A673 (cell line): ENCODE results near the gene EXD3. TPM values are rescaled to one million over a fixed set of nuclear protein-coding genes. Genes with fewer than 3 reads are reported as not detected.

Experiments
- BruUV-seq: library from RNA; stranded (reverse); fragments of 400-500 nt; replicated peaks from 2 replicates; lab custom pipeline; 2021; lab: Mats Ljungman, UMichigan
- CTCF ChIA-PET: fragments of 300-600 bp; sonication (Branson Sonifier 250); formaldehyde crosslinking; loops from one replicate; lab custom pipeline; 2022; ENCODE audit warnings: antibody characterized with exemption; lab: Charles Lee
- POLR2A ChIA-PET: fragments of 300-600 bp; sonication (Branson Sonifier 250); formaldehyde crosslinking; loops from one replicate; lab custom pipeline; 2022; ENCODE audit warnings: antibody characterized with exemption; ENCODE audit not compliant: low non-redundant PET; lab: Charles Lee
- DNase-seq: peaks from one replicate; pipeline ENCODE4 v3.0.0-alpha.2; 2015; ENCODE audit warnings: low spot score
- H3K27ac ChIP-seq: fragments of 200-600 bp; sonication (generic); 2 replicates; pipeline ENCODE4 v1.5.1; 2016; ENCODE audit warnings: mixed run types, low read depth, mild to moderate bottlenecking, mixed read lengths, antibody characterized with exemption, low read length; ENCODE audit not compliant: poor library complexity, severe bottlenecking
- H3K27me3 ChIP-seq: fragments of 200-600 bp; sonication (generic); replicated peaks from 2 replicates; pipeline ENCODE4 v1.6.1; 2017; ENCODE audit warnings: mixed run types, low read depth, mild to moderate bottlenecking, mixed read lengths, antibody characterized with exemption, low read length; ENCODE audit not compliant: insufficient read depth, poor library complexity
- H3K36me3 ChIP-seq: fragments of 200-600 bp; sonication (generic); 2 replicates; pipeline ENCODE4 v1.6.1; 2016; ENCODE audit warnings: mixed run types, mild to moderate bottlenecking, mixed read lengths, antibody characterized with exemption, low read length; ENCODE audit not compliant: insufficient read depth, poor library complexity, severe bottlenecking
- H3K4me1 ChIP-seq: fragments of 200-600 bp; sonication (generic); 2 replicates; pipeline ENCODE4 v1.6.1; 2017; ENCODE audit warnings: mixed run types, mild to moderate bottlenecking, mixed read lengths, antibody characterized with exemption, low read length; ENCODE audit not compliant: insufficient read depth, poor library complexity, severe bottlenecking
- H3K4me3 ChIP-seq: fragments of 200-600 bp; sonication (generic); 2 replicates; pipeline ENCODE4 v1.5.1; 2016; ENCODE audit warnings: low read depth, mixed run types, mild to moderate bottlenecking, mixed read lengths, low read length; ENCODE audit not compliant: poor library complexity, severe bottlenecking
- H3K9me3 ChIP-seq: fragments of 200-600 bp; sonication (generic); 2 replicates; pipeline ENCODE4 v1.6.1; 2016; ENCODE audit warnings: mixed run types, low read depth, mild to moderate bottlenecking, mixed read lengths, antibody characterized with exemption, low read length; ENCODE audit not compliant: poor library complexity, severe bottlenecking
- EZH2 ChIP-seq: fragments of 200-600 bp; sonication (generic); IDR thresholded peaks from 2 replicates; pipeline ENCODE4 v1.6.1; 2017; ENCODE audit warnings: borderline replicate concordance, low read depth, mild to moderate bottlenecking, mixed read lengths, antibody characterized with exemption, low read length; ENCODE audit not compliant: poor library complexity, severe bottlenecking
- intact Hi-C: fragments of 100-400 bp; cut with micrococcal nuclease; formaldehyde crosslinking; loops from one replicate; pipeline ENCODE4 v1.10.0; 2022; ENCODE audit not compliant: unreplicated experiment
- total RNA-seq: library from RNA; stranded (reverse); gene quantifications from 2 replicates; pipeline ENCODE4 v1.2.3, GENCODE V29; 2021
- TF ChIP-seq, protein P1 (sequence below): fragments of 300-800, 200-600 bp; sonication (generic); conservative IDR thresholded peaks from 2 replicates; pipeline ENCODE4 v1.5.1; 2017; ENCODE audit warnings: low read depth, mild to moderate bottlenecking, antibody characterized with exemption, low read length, moderate library complexity, mixed read lengths

EXD3 gene
- total RNA-seq, 1 experiment from 2014 or later = 6.3 TPM

DNA sequence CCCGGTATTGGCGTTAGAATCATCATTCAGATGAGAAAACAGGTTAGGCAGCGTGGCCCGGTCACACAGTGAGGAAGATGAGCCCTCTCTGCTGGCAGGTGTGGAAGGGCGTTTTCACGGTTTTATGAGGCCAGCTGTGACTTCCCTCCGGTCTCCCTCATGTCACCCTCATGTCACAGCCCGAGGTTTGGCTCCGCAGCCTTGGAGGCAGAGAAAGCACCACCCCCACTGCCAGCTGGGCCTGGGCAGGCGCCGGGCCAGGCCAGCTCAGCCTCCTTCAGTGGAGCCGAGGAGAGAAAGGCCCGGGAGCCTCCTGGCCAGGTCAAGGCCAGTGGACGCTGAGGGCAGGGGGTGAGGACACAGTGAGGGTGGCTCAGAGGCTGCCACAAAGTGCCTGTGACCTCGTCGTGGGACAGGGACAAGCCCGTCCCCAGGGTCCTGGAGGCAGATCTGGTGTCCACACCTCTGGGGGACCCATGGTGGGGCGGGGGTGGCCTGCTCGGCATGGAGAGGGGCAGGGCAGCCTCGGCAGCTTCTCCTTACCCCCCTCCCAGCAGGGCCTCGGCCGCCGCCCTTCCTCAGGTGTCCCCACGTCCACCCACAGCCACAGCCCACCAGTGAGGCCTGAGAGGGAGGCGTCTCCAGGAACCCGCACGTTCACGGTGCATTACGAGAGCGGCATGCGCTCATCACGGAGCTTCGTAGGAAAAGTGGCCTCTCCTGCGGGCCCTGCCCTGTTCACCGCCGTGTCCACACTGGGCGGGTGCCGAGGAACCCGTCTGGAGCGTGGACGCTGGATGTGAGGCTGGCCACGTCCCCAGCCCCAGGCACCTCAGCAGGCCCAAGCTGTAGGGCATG is 32.2 kb downstream of the EXD3 start:
- ChIA-PET CTCF (no interaction called here), POLR2A (no interaction called here)
- Histone ChIP-seq H3K4me3 (no peak overlapping the region), H3K9me3 (no peaks in the 10 kb centered on the region), H3K27me3 (no peaks in the 10 kb centered on the region), H3K36me3 (no peaks in the 10 kb centered on the region), H3K27ac (no peak overlapping the region), H3K4me1 (no peaks in the 10 kb centered on the region)
- DNase-seq = no peak
- intact Hi-C loops = no loop called here
- BruUV-seq = no TSS peak
- TF ChIP-seq EZH2 = no peak
- TF ChIP-seq, protein P1, sequence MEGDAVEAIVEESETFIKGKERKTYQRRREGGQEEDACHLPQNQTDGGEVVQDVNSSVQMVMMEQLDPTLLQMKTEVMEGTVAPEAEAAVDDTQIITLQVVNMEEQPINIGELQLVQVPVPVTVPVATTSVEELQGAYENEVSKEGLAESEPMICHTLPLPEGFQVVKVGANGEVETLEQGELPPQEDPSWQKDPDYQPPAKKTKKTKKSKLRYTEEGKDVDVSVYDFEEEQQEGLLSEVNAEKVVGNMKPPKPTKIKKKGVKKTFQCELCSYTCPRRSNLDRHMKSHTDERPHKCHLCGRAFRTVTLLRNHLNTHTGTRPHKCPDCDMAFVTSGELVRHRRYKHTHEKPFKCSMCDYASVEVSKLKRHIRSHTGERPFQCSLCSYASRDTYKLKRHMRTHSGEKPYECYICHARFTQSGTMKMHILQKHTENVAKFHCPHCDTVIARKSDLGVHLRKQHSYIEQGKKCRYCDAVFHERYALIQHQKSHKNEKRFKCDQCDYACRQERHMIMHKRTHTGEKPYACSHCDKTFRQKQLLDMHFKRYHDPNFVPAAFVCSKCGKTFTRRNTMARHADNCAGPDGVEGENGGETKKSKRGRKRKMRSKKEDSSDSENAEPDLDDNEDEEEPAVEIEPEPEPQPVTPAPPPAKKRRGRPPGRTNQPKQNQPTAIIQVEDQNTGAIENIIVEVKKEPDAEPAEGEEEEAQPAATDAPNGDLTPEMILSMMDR = no peak

DNA sequence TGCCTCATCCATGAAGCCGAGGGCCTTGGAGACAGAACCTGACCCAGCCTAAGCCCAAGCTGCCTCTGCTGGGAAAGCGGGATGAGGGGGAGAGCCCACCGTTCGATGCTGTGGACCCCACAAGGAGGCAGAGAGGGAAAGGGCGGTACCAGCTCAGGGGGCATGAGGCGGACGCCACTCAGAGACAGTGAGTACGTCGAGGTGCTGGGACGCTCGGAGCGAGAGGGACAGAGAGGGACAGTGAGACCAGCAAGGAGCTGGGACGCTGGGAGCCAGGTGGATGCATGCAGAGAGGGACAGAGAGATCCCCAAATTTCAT is 33.6 kb downstream of the EXD3 start:
- TF ChIP-seq, protein P1 = no peak
- TF ChIP-seq EZH2 = no peak
- intact Hi-C loops = no loop called here
- Histone ChIP-seq H3K27ac (no peak overlapping the region), H3K4me1 (no peaks in the 10 kb centered on the region), H3K36me3 (no peaks in the 10 kb centered on the region), H3K4me3 (no peak overlapping the region), H3K27me3 (no peaks in the 10 kb centered on the region), H3K9me3 (no peaks in the 10 kb centered on the region)
- no peak for DNase-seq
- CTCF ChIA-PET = no interaction called here
- no TSS peak for BruUV-seq
- POLR2A ChIA-PET = no interaction called here

DNA sequence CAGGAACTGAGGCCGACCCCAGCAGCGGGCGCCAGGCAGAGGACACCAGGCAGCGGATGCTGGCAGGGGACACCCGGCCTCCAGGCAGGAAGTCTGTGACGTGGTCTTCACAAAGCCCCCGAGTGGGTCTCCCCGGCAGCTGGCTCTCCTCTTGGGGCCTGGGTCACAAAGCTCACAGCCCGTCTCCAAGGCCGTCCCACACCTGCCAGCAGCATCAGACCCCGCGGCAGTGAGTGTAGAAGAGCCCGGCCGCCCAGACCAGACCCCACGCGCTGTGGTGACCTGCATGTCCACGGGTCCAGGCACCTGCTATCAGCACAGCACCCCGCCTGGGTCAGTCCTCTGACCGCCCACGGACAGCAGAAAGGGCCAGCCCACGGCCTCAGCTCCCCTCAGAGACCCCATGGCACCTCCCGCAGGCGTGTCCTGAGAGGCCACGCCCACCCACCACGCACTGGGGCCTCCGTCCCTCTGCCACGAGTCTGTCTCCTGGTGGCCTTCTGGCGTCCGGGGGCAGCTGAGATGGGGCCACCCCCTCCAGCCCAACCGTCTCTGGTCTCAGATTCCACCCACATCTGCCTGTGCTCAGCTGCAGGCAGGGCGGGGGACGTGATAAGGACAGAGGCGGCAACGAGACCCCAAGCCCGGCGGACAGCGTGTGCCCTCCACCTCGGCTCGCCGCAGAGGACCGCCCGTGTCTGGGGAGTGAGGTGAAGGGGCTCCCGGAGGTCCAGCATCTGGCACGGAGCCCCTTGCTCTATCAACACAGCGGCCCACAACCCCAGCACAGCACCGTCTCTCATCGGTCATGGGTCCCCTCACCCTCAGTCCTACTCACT is 34.2 kb downstream of the EXD3 start:
- no TSS peak for BruUV-seq
- TF ChIP-seq, protein P1 = no peak
- no peak for TF ChIP-seq EZH2
- ChIA-PET CTCF (interaction anchor here (0.6 kb wide), 1 partner anchor 34 kb away, joined by 7 read pairs; the partner anchor contains the start of genes EXD3 and NOXA1), POLR2A (no interaction called here)
- no peaks in the 10 kb centered on the region for H3K36me3 ChIP-seq
- no peaks in the 10 kb centered on the region for H3K4me1 ChIP-seq
- no peak overlapping the region for H3K27ac ChIP-seq
- DNase-seq = no peak
- no peak overlapping the region for H3K4me3 ChIP-seq
- H3K27me3 ChIP-seq = no peaks in the 10 kb centered on the region
- intact Hi-C loops = no loop called here
- no peaks in the 10 kb centered on the region for H3K9me3 ChIP-seq
